H9 (cell line): ENCODE measurements around the gene CDKN2AIPNL. TPM values are rescaled to one million over a fixed set of nuclear protein-coding genes. Genes with fewer than 3 reads are reported as not detected.
A peak's percentile ranks its signal among the peaks of the same experiment; 100 is the strongest.

ENCODE experiments used
- DNase-seq: peaks from one replicate; pipeline ENCODE4 v3.0.0-alpha.2; 2017
- H2AFZ ChIP-seq: one replicate; pipeline ENCODE4 v1.6.1; 2013; ENCODE audit warnings: mild to moderate bottlenecking, low read length, control low read depth, moderate library complexity
- H2AK5ac ChIP-seq: 2 replicates; pipeline ENCODE4 v1.6.1; 2013; ENCODE audit warnings: low read length, control low read depth, mixed read lengths; ENCODE audit not compliant: insufficient read length
- H2BK120ac ChIP-seq: one replicate; pipeline ENCODE4 v1.6.1; 2013; ENCODE audit warnings: low read depth, mild to moderate bottlenecking, low read length, control low read depth, inconsistent platforms; ENCODE audit not compliant: poor library complexity, severe bottlenecking
- H2BK12ac ChIP-seq: 2 replicates; pipeline ENCODE4 v1.6.1; 2013; ENCODE audit warnings: low read length, control low read depth, mixed read lengths, low read depth; ENCODE audit not compliant: insufficient read length
- H2BK15ac ChIP-seq: 2 replicates; pipeline ENCODE4 v1.6.1; 2013; ENCODE audit warnings: low read depth, low read length, control low read depth
- H2BK20ac ChIP-seq: one replicate; pipeline ENCODE4 v1.6.1; 2013; ENCODE audit warnings: low read depth, mild to moderate bottlenecking, low read length, control low read depth, inconsistent platforms; ENCODE audit not compliant: poor library complexity, severe bottlenecking
- H2BK5ac ChIP-seq: 2 replicates; pipeline ENCODE4 v1.6.1; 2013; ENCODE audit warnings: low read length, control low read depth, mixed read lengths; ENCODE audit not compliant: insufficient read length
- H3K14ac ChIP-seq: 2 replicates; pipeline ENCODE4 v1.6.1; 2013; ENCODE audit warnings: low read length, control low read depth; ENCODE audit not compliant: insufficient read depth
- H3K18ac ChIP-seq: 2 replicates; pipeline ENCODE4 v1.6.1; 2013; ENCODE audit warnings: low read depth, mild to moderate bottlenecking, mixed read lengths, low read length, control low read depth; ENCODE audit not compliant: insufficient read length
- H3K23ac ChIP-seq: 2 replicates; pipeline ENCODE4 v1.6.1; 2013; ENCODE audit warnings: low read length, control low read depth, mixed read lengths, low read depth; ENCODE audit not compliant: insufficient read length
- H3K23me2 ChIP-seq: 2 replicates; pipeline ENCODE4 v1.6.1; 2013; ENCODE audit warnings: low read depth, mild to moderate bottlenecking, mixed read lengths, low read length, control low read depth; ENCODE audit not compliant: insufficient read length, poor library complexity, severe bottlenecking
- H3K27ac ChIP-seq: 2 replicates; pipeline ENCODE4 v1.5.1; 2013; ENCODE audit warnings: low read length, control low read depth, mixed read lengths, low read depth; ENCODE audit not compliant: insufficient read length
- H3K27me3 ChIP-seq: 2 replicates; pipeline ENCODE4 v1.6.1; 2013; ENCODE audit warnings: low read length, control low read depth, inconsistent platforms; ENCODE audit not compliant: insufficient read depth
- H3K4ac ChIP-seq: 2 replicates; pipeline ENCODE4 v1.6.1; 2013; ENCODE audit warnings: low read depth, mild to moderate bottlenecking, control low read depth, inconsistent platforms, low read length, moderate library complexity
- H3K4me1 ChIP-seq: 2 replicates; pipeline ENCODE4 v1.6.1; 2013; ENCODE audit warnings: low read length, control low read depth, inconsistent platforms; ENCODE audit not compliant: insufficient read depth
- H3K4me2 ChIP-seq: 2 replicates; pipeline ENCODE4 v1.6.1; 2013; ENCODE audit warnings: low read length, control low read depth, mixed read lengths; ENCODE audit not compliant: insufficient read length, insufficient read depth
- H3K56ac ChIP-seq: 2 replicates; pipeline ENCODE4 v1.6.1; 2013; ENCODE audit warnings: low read depth, mild to moderate bottlenecking, mixed read lengths, low read length, control low read depth; ENCODE audit not compliant: insufficient read length
- H3K79me1 ChIP-seq: 2 replicates; pipeline ENCODE4 v1.6.1; 2013; ENCODE audit warnings: low read depth, mild to moderate bottlenecking, moderate library complexity, low read length, control low read depth, inconsistent platforms; ENCODE audit not compliant: insufficient read depth, poor library complexity, severe bottlenecking
- H3K79me2 ChIP-seq: 2 replicates; pipeline ENCODE4 v1.6.1; 2013; ENCODE audit warnings: low read length, control low read depth, inconsistent platforms; ENCODE audit not compliant: insufficient read depth
- H3K9ac ChIP-seq: 2 replicates; pipeline ENCODE4 v1.6.1; 2013; ENCODE audit warnings: low read length, control low read depth, mixed read lengths; ENCODE audit not compliant: insufficient read length; ENCODE audit errors: extremely low read depth
- H3K9me3 ChIP-seq: one replicate; pipeline ENCODE4 v1.6.1; 2013; ENCODE audit warnings: low read depth, low read length, inconsistent platforms; ENCODE audit not compliant: control insufficient read depth
- H3T11ph ChIP-seq: one replicate; pipeline ENCODE4 v1.6.1; 2013; ENCODE audit warnings: mild to moderate bottlenecking, low read length, control low read depth, inconsistent platforms
- H4K20me1 ChIP-seq: one replicate; pipeline ENCODE4 v1.6.1; 2013; ENCODE audit not compliant: control insufficient read depth, insufficient read length, insufficient read depth
- H4K5ac ChIP-seq: 2 replicates; pipeline ENCODE4 v1.6.1; 2013; ENCODE audit warnings: low read depth, mild to moderate bottlenecking, mixed read lengths, low read length, control low read depth; ENCODE audit not compliant: insufficient read length
- H4K8ac ChIP-seq: replicated peaks from 2 replicates; pipeline ENCODE4 v1.6.1; 2013; ENCODE audit warnings: low read length, control low read depth, mixed read lengths, low read depth; ENCODE audit not compliant: insufficient read length
- H4K91ac ChIP-seq: 2 replicates; pipeline ENCODE4 v1.6.1; 2013; ENCODE audit warnings: low read depth, mild to moderate bottlenecking, moderate library complexity, mixed read lengths, low read length, control low read depth; ENCODE audit not compliant: insufficient read length
- H3K27ac Mint-ChIP-seq, 3 experiments: 2 replicates in 2 of 3; 3 replicates in 1 of 3; pipeline ENCODE4 v1.8.0; 2020 to 2021; ENCODE audit warnings: mixed read lengths in 3 of 3, mild to moderate bottlenecking in 1 of 3, moderate library complexity in 1 of 3
- H3K27me3 Mint-ChIP-seq: 2 replicates; pipeline ENCODE4 v1.8.0; 2021; ENCODE audit warnings: low read depth, mild to moderate bottlenecking, moderate library complexity, mixed read lengths
- H3K36me3 Mint-ChIP-seq, 3 experiments: 2 replicates in 2 of 3; 3 replicates in 1 of 3; pipeline ENCODE4 v1.8.0; 2020 to 2021; ENCODE audit warnings: low read depth in 3 of 3, mixed read lengths in 3 of 3; ENCODE audit not compliant: insufficient read depth in 1 of 3
- H3K4me1 Mint-ChIP-seq, 2 experiments: 2 replicates each; pipeline ENCODE4 v1.8.0; 2020; ENCODE audit warnings: mixed read lengths in 2 of 2
- H3K4me3 Mint-ChIP-seq, 2 experiments: 2 replicates in 1 of 2; 3 replicates in 1 of 2; pipeline ENCODE4 v1.8.0; 2020 to 2021; ENCODE audit warnings: mild to moderate bottlenecking in 2 of 2, mixed read lengths in 2 of 2, moderate library complexity in 1 of 2
- H3K9me3 Mint-ChIP-seq, 2 experiments: 2 replicates in 1 of 2; 3 replicates in 1 of 2; pipeline ENCODE4 v1.8.0; 2020; ENCODE audit warnings: mild to moderate bottlenecking in 2 of 2, mixed read lengths in 2 of 2, moderate library complexity in 1 of 2
- WGBS: extraction: QIAGEN DNeasy Blood & Tissue Kit; methylation state at CpG from one replicate; pipeline ENCODE4 v1.1.7; 2013; ENCODE audit warnings: missing lambda C conversion rate, low lambda C conversion rate, mixed read lengths; ENCODE audit not compliant: insufficient read length; ENCODE audit errors: extremely low coverage; 5-methylcytosine and 5-hydroxymethylcytosine counted together
- total RNA-seq: library from RNA; stranded (reverse); gene quantifications from 2 replicates; pipeline ENCODE4 v1.2.1, GENCODE V29; 2021
- TF ChIP-seq, protein P1 (sequence below): fragments of 200-600 bp; sonication (generic); conservative IDR thresholded peaks from 3 replicates; pipeline ENCODE4 v1.8.0; 2021; ENCODE audit warnings: antibody characterized with exemption, mild to moderate bottlenecking

CDKN2AIPNL gene
- total RNA-seq, 1 experiment from 2014 or later, result 60.0 TPM

DNA sequence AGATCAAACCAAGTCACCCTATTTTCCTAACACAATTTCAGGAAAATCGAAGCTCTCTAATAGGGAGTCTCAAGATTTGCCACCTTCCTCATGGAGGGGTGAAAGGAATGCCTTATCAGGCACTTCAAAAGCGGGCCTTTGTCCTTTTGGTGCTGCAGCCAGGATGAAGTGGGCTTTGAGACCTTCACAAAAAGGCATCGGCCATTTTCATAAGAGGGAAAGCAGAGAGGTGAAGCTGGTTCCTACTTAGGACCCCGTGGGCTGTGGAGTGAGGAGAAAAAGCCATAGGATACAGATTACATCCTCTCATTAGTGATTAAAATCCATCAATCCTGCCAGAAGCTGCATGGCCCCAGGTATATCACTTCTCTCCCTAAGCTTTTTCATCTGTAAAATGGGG, 859 bp downstream of the CDKN2AIPNL start:
- Histone ChIP-seq H3K79me1 (peaks cover 5% of the 10 kb centered on the region), H3K4me2 (peak overlapping the region; percentile 97), H4K20me1 (no peaks in the 10 kb centered on the region), H2BK20ac (no peak overlapping the region), H4K8ac (no peak overlapping the region), H2AK5ac (no peak overlapping the region), H2BK12ac (no peak overlapping the region), H3K23ac (peak overlapping the region; percentile 37), H3K14ac (no peak overlapping the region), H3K4me1 (no peaks in the 10 kb centered on the region; the same call in 1 of the 2 replicates), H3K56ac (no peak overlapping the region), H3K27ac (no peak overlapping the region), H4K5ac (no peak overlapping the region), H2BK120ac (no peak overlapping the region), H2BK5ac (no peak overlapping the region), H3K79me2 (peaks cover 8% of the 10 kb centered on the region; the same call in 1 of the 2 replicates), H3K18ac (no peak overlapping the region), H4K91ac (no peak overlapping the region), H2AFZ (no peak overlapping the region), H2BK15ac (no peak overlapping the region; the same call in 1 of the 2 replicates), H3K4ac (no peak overlapping the region), H3K23me2 (peaks cover 8% of the 10 kb centered on the region), H3K9me3 (no peaks in the 10 kb centered on the region), H3K27me3 (no peaks in the 10 kb centered on the region), H3T11ph (no peak overlapping the region), H3K9ac (peak overlapping the region; percentile 64)
- H3K36me3 Mint-ChIP-seq, result peaks cover 9 to 29% (median 22%) of the 10 kb centered on the region in 3 experiments; a peak in 6 of 7 replicates
- H3K9me3 Mint-ChIP-seq, result no peaks in the 10 kb centered on the region
- H3K4me1 Mint-ChIP-seq, result peaks cover 36 to 39% of the 10 kb centered on the region in 2 experiments
- no CpG with 5 or more reads among the region's 4 CpGs for WGBS
- TF ChIP-seq, protein P1, sequence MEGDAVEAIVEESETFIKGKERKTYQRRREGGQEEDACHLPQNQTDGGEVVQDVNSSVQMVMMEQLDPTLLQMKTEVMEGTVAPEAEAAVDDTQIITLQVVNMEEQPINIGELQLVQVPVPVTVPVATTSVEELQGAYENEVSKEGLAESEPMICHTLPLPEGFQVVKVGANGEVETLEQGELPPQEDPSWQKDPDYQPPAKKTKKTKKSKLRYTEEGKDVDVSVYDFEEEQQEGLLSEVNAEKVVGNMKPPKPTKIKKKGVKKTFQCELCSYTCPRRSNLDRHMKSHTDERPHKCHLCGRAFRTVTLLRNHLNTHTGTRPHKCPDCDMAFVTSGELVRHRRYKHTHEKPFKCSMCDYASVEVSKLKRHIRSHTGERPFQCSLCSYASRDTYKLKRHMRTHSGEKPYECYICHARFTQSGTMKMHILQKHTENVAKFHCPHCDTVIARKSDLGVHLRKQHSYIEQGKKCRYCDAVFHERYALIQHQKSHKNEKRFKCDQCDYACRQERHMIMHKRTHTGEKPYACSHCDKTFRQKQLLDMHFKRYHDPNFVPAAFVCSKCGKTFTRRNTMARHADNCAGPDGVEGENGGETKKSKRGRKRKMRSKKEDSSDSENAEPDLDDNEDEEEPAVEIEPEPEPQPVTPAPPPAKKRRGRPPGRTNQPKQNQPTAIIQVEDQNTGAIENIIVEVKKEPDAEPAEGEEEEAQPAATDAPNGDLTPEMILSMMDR, result no peak
- H3K27me3 Mint-ChIP-seq, result no peaks in the 10 kb centered on the region
- H3K27ac Mint-ChIP-seq, result peak overlapping the region in 2 of 3 experiments; percentile 96 to 98; a peak in 2 of 7 replicates
- DNase-seq, result no peak
- peak overlapping the region; percentile 98 for H3K4me3 Mint-ChIP-seq
